GM23338 (cell line): ENCODE results near the gene C16orf86. TPM values are rescaled to one million over a fixed set of nuclear protein-coding genes. Genes with fewer than 3 reads are reported as not detected.

ENCODE experiments used
- ATAC-seq: fragments of 200-7000 bp; cut with Tn5 transposase; 3 replicates; pipeline ENCODE4 v1.9.1; 2020
- DNase-seq: peaks from one replicate; pipeline ENCODE4 v3.0.0-alpha.2; 2015; ENCODE audit warnings: low spot score
- H2AFZ ChIP-seq: fragments of 200-600 bp; sonication (generic); 2 replicates; pipeline ENCODE4 v1.8.0; 2016; ENCODE audit warnings: antibody characterized with exemption, mild to moderate bottlenecking, moderate library complexity
- H3F3A ChIP-seq: fragments of 200-600 bp; sonication (generic); replicated peaks from 2 replicates; pipeline ENCODE4 v1.8.0; 2017; ENCODE audit warnings: antibody characterized with exemption, mixed run types, low read depth
- H3K27ac ChIP-seq: fragments of 200-600 bp; sonication (generic); 2 replicates; pipeline ENCODE4 v1.6.1; 2016; ENCODE audit warnings: low read depth
- H3K27me3 ChIP-seq: fragments of 200-600 bp; sonication (generic); 2 replicates; pipeline ENCODE4 v1.8.0; 2016; ENCODE audit warnings: mild to moderate bottlenecking, mixed run types, moderate library complexity; ENCODE audit not compliant: insufficient read depth
- H3K36me3 ChIP-seq: fragments of 200-600 bp; sonication (generic); 2 replicates; pipeline ENCODE4 v1.8.0; 2016; ENCODE audit warnings: mild to moderate bottlenecking; ENCODE audit not compliant: insufficient read depth
- H3K4me1 ChIP-seq: fragments of 200-600 bp; sonication (generic); 2 replicates; pipeline ENCODE4 v1.8.0; 2016; ENCODE audit warnings: mild to moderate bottlenecking, moderate library complexity; ENCODE audit not compliant: insufficient read depth
- H3K4me2 ChIP-seq: fragments of 200-600 bp; sonication (generic); 2 replicates; pipeline ENCODE4 v1.7.1; 2017; ENCODE audit warnings: mixed run types
- H3K4me3 ChIP-seq: fragments of 200-600 bp; sonication (generic); 2 replicates; pipeline ENCODE4 v1.6.1; 2016; ENCODE audit warnings: mixed run types
- H3K79me2 ChIP-seq: fragments of 200-600 bp; sonication (generic); replicated peaks from 2 replicates; pipeline ENCODE4 v1.8.0; 2017; ENCODE audit warnings: mild to moderate bottlenecking; ENCODE audit not compliant: insufficient read depth
- H3K9me2 ChIP-seq: fragments of 200-600 bp; sonication (generic); 2 replicates; pipeline ENCODE4 v1.8.0; 2017; ENCODE audit not compliant: insufficient read depth
- H4K20me1 ChIP-seq: fragments of 200-600 bp; sonication (generic); replicated peaks from 2 replicates; pipeline ENCODE4 v1.8.0; 2017; ENCODE audit warnings: mild to moderate bottlenecking; ENCODE audit not compliant: insufficient read depth
- H3K27ac Mint-ChIP-seq: 2 replicates; pipeline ENCODE4 v1.8.0; 2020; ENCODE audit warnings: inconsistent platforms, mild to moderate bottlenecking, moderate library complexity, mixed read lengths
- H3K27me3 Mint-ChIP-seq: 3 replicates; pipeline ENCODE4 v1.8.0; 2022; ENCODE audit warnings: low read depth, mild to moderate bottlenecking, moderate library complexity, mixed read lengths, inconsistent platforms; ENCODE audit not compliant: insufficient read depth, poor library complexity
- H3K36me3 Mint-ChIP-seq: 3 replicates; pipeline ENCODE4 v1.8.0; 2021; ENCODE audit warnings: low read depth, mild to moderate bottlenecking, inconsistent platforms, moderate library complexity, mixed read lengths
- H3K4me1 Mint-ChIP-seq: 3 replicates; pipeline ENCODE4 v1.8.0; 2020; ENCODE audit warnings: mild to moderate bottlenecking, inconsistent platforms, mixed read lengths
- H3K4me3 Mint-ChIP-seq: 3 replicates; pipeline ENCODE4 v1.8.0; 2021; ENCODE audit warnings: moderate library complexity, mild to moderate bottlenecking, inconsistent platforms, mixed read lengths
- H3K9me3 Mint-ChIP-seq: 3 replicates; pipeline ENCODE4 v1.8.0; 2020; ENCODE audit warnings: moderate library complexity, mild to moderate bottlenecking, inconsistent platforms, mixed read lengths
- EZH2 ChIP-seq: fragments of 200-600 bp; sonication (generic); IDR thresholded peaks from one replicate; pipeline ENCODE4 v1.8.0; 2017; ENCODE audit warnings: antibody characterized with exemption, mild to moderate bottlenecking, low read depth; ENCODE audit not compliant: unreplicated experiment
- JUNB ChIP-seq: IDR thresholded peaks from one replicate; pipeline ENCODE4 v1.6.1; 2016; ENCODE audit warnings: antibody characterized with exemption; ENCODE audit not compliant: unreplicated experiment
- NANOG ChIP-seq: IDR thresholded peaks from 2 replicates; pipeline ENCODE4 v1.6.1; 2016; ENCODE audit warnings: antibody characterized with exemption, borderline replicate concordance
- POLR2AphosphoS5 ChIP-seq: IDR thresholded peaks from 2 replicates; pipeline ENCODE4 v1.6.1; 2016; ENCODE audit warnings: antibody characterized with exemption, low read depth
- REST ChIP-seq: IDR thresholded peaks from one replicate; pipeline ENCODE4 v1.6.1; 2018; ENCODE audit warnings: antibody characterized with exemption; ENCODE audit not compliant: unreplicated experiment
- STAT1 ChIP-seq: IDR thresholded peaks from one replicate; pipeline ENCODE4 v1.6.1; 2016; ENCODE audit warnings: antibody characterized with exemption; ENCODE audit not compliant: unreplicated experiment
- ZNF331 ChIP-seq: fragments of 250-450 bp; sonication (Bioruptor Pico); IDR thresholded peaks from 2 replicates; pipeline ENCODE4 v1.5.0; 2020; ENCODE audit warnings: low read depth, mild to moderate bottlenecking, moderate library complexity
- ZNF462 ChIP-seq: fragments of 250-450 bp; sonication (Bioruptor Pico); IDR thresholded peaks from 2 replicates; pipeline ENCODE4 v1.5.0; 2020; ENCODE audit warnings: mild to moderate bottlenecking, moderate library complexity
- polyA plus RNA-seq: library from polyadenylated mRNA; unstranded; fragments of >200 nt; fragmentation: Nextera tagmentation; extraction: Ambion mirVana; gene quantifications from 2 replicates; pipeline ENCODE4 v1.2.1, GENCODE V29; 2016
- total RNA-seq: library from RNA; depleted of rRNA; stranded (reverse); fragments of >200 nt; shearing (Covaris generic); gene quantifications from 2 replicates; pipeline ENCODE4 v1.2.3, GENCODE V29; 2014

The C16orf86 gene
- total and polyA plus RNA-seq, 2 experiments from 2014 or later, result 0.87 to 1.1 TPM

GRCh38 chr16:67694611-67695010 lies 28.0 kb downstream of the C16orf86 start:
- no peak overlapping the region for H3K27ac Mint-ChIP-seq
- no peak for TF ChIP-seq REST
- TF ChIP-seq ZNF331 (CRISPR knock-in tag), result no peak
- TF ChIP-seq POLR2AphosphoS5, result no peak
- TF ChIP-seq JUNB, result no peak
- no peaks in the 10 kb centered on the region; the same call in 2 of the 3 replicates for H3K9me3 Mint-ChIP-seq
- Histone ChIP-seq H3K27me3 (no peaks in the 10 kb centered on the region), H3K4me1 (no peaks in the 10 kb centered on the region), H3K4me2 (no peak overlapping the region), H3F3A (0 out of 2 replicates have a peak, but pooled peaks cover 3% of the 10 kb centered on the region), H3K79me2 (peaks cover 24% of the 10 kb centered on the region), H3K36me3 (no peaks in the 10 kb centered on the region), H3K27ac (no peak overlapping the region), H2AFZ (no peak overlapping the region), H3K4me3 (no peak overlapping the region), H4K20me1 (peaks cover 11% of the 10 kb centered on the region), H3K9me2 (no peaks in the 10 kb centered on the region)
- H3K36me3 Mint-ChIP-seq, result peaks cover 6% of the 10 kb centered on the region; the same call in 2 of the 3 replicates
- ATAC-seq (no peak), DNase-seq (no peak)
- no peak overlapping the region; the same call in 2 of the 3 replicates for H3K4me3 Mint-ChIP-seq
- no peaks in the 10 kb centered on the region for H3K27me3 Mint-ChIP-seq
- H3K4me1 Mint-ChIP-seq, result 0 out of 3 replicates have a peak, but pooled peaks cover 2% of the 10 kb centered on the region

DNA sequence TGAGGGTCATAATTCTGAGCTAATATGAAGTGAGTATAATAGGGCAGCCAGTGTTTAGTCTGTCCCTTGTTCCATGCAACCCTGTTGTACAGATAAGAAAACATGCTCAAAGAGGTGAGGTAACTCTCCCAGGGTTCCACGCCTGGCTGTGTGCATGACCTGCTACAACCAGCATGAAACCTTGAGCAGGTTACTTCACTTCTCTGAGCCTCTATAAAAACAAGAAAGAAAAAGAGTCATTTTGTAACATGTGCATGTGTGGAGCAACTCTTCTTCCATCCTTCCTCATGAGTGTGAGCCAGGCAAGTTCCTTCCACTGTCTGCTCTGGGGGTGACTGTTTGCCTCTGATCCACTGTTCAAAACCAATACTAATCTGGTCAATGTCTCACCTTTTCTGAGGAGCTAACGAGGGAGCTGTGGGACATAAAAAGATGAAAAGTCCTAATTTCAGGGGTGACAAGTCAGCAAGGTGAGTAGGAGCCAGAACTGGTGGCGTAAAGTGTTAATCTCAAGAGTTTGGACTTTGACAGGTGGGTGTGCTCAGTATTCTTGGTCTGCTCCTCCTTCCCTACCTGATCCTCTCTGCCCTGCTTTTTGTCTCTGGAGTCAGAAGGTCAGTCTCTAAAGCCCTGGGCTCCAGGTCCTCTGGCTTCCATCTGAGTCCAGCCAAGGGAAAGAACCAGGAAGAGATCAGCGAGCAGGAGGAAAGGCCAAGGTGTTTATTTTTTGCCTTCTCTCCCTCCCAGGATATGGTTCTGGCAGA lies 31.0 kb downstream of the C16orf86 start:
- no peaks in the 10 kb centered on the region for H3K4me1 ChIP-seq

More for the DNA sequence above, 31.0 kb downstream of the C16orf86 start:
- no peak overlapping the region for H3K4me2 ChIP-seq
- H3K4me1 Mint-ChIP-seq, result 0 out of 3 replicates have a peak, but pooled peaks cover 2% of the 10 kb centered on the region
- H3K9me3 Mint-ChIP-seq, result no peaks in the 10 kb centered on the region
- no peak overlapping the region for H3K27ac Mint-ChIP-seq
- no peak overlapping the region for H3K4me3 ChIP-seq
- ATAC-seq (no peak), DNase-seq (no peak)
- peaks cover 6% of the 10 kb centered on the region; the same call in 2 of the 3 replicates for H3K36me3 Mint-ChIP-seq
- peaks cover 38% of the 10 kb centered on the region for H3K79me2 ChIP-seq
- H2AFZ ChIP-seq, result no peak overlapping the region
- no peaks in the 10 kb centered on the region for H3K9me2 ChIP-seq
- H4K20me1 ChIP-seq, result peaks cover 10% of the 10 kb centered on the region
- H3K27ac ChIP-seq, result no peak overlapping the region
- no peak overlapping the region for H3K4me3 Mint-ChIP-seq
- H3K27me3 ChIP-seq, result no peaks in the 10 kb centered on the region
- no peaks in the 10 kb centered on the region for H3K36me3 ChIP-seq
- H3F3A ChIP-seq, result no peaks in the 10 kb centered on the region
- H3K27me3 Mint-ChIP-seq, result no peaks in the 10 kb centered on the region
- TF ChIP-seq ZNF331 (CRISPR knock-in tag) (no peak), ZNF462 (no peak), EZH2 (no peak), NANOG (no peak), STAT1 (no peak)
